Nasal cavity respiratory epithelium epithelial cell of viscerocranial mucosa (primary cell): Measurements from ENCODE around the gene AIF1L. TPM values are rescaled to one million over a fixed set of nuclear protein-coding genes. Genes with fewer than 3 reads are reported as not detected.

ENCODE experiments used
- total RNA-seq: library from RNA; depleted of rRNA; stranded (reverse); fragments of >200 nt; gene quantifications from 2 replicates; pipeline ENCODE4 v1.2.3, GENCODE V29; 2014

The AIF1L gene
- 0.36 and 12.3 TPM in 2 replicates for total RNA-seq

DNA sequence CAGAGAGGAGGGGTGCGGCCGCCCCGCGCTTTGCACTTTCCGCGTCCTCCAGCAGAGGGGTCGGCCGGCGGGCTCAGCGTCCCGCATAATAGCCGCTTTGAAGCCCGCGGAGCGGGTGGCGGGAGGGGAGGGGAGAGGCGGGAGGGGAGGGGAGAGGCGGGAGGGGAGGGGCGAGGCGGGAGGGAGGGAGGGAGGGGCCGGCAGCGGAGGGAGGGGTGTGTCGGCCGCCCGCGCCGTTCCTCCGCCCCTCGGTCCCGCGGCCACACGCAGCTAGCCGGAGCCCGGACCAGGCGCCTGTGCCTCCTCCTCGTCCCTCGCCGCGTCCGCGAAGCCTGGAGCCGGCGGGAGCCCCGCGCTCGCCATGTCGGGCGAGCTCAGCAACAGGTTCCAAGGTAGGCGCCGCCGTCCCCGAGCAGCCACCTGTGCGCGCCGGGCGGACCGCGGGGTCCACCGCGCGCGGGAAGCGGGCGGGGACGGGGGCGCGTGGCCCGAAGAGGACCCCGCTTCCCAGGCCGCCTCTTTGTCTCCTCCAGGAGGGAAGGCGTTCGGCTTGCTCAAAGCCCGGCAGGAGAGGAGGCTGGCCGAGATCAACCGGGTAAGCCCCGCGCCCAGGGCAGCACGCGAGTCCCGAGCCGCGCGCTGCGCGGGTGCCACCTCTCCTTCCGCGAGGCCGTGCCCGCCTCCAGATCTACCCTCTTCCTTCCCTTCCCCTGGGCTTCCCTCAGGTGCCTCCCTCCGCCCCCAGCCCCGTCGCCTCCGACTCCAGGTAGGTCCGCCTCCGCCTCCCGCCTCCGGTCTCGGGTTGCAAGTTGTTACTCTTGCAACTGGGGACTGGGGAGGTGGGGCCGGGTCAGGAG is at the start of gene AIF1L:
AIF1L (plus strand) TSS at position 263 of the 857 bp plus-strand sequence; CDS start at position 362, 99 bp downstream.

DNA sequence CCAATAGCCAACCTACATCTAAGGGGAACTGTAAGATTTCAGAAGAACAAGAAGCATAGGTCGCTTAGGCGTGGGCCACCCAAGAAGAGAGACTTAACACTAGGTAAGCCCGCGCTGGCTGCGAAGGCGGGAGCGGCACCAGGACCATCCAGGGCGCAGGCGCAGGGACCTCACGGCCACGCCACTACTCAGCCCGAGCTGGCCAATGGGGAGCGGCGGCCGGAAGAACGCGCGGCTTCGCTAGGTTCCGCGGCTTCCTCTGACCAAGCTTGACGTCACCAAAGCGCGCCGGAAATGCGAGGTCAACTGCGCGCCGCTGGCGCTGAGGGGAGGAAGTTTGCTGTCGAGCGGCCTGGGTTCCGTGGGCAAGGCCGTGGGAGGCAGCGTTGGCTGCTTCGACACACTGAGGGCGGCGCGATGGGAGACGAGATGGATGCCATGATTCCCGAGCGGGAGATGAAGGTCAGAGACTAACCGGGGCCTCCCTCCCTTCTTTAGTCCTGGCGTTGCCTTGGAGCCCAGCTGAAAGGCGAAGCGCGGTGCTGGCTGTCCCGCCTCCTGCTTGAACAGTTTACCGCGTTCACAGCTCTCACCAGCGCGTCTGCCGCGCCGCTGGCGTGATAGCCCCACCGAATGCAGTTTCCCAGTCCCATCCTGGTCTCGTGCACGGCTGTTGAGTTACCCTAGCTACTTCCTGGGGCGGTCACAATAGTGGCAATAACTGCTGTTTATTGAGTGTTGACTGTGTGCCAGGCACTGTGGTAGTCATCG is 29.1 kb downstream of the AIF1L start, which contains the start of gene NUP214:
NUP214 (plus strand) TSS at position 299 of the 771 bp plus-strand sequence; CDS start at position 418, 119 bp downstream.

Other genes with a start within 250 kb of the AIF1L start
- gene QRFP, start 199.7 kb upstream of the AIF1L start, total RNA-seq: not detected in 2 replicates
- gene FIBCD1, start 157.3 kb upstream of the AIF1L start, total RNA-seq: under 0.01 and 0.14 TPM in 2 replicates
- not detected in 2 replicates for gene LAMC3, start 87.4 kb upstream of the AIF1L start, total RNA-seq
- 13.7 and 22.4 TPM in 2 replicates for gene NUP214, start 29.1 kb downstream of the AIF1L start, total RNA-seq
- gene FAM78A, start 180.0 kb downstream of the AIF1L start, total RNA-seq: 0.34 and 0.71 TPM in 2 replicates
- gene PLPP7, start 193.2 kb downstream of the AIF1L start, total RNA-seq: under 0.01 TPM in 1 of 2 replicates, not detected in the other